HEK293 (cell line): Measurements from ENCODE around the gene GMEB1.

Experiments
- CTCF ChIA-PET: fragments of 350-600 bp; formaldehyde crosslinking; extraction: SDS; loops from one replicate; lab custom pipeline; 2021; ENCODE audit warnings: antibody characterized with exemption; lab: Yijun Ruan, JAX
- POLR2A ChIA-PET: fragments of 300-600 bp; formaldehyde crosslinking; extraction: SDS; loops from one replicate; lab custom pipeline; 2020; ENCODE audit warnings: antibody characterized with exemption, inconsistent platforms; lab: Yijun Ruan, JAX
- H3K27ac ChIP-seq: fragments of 200-500 bp; sonication (Bioruptor generic); 2 replicates; pipeline ENCODE4 v1.5.1; 2014; ENCODE audit warnings: low read depth, low read length, control low read depth, inconsistent platforms; ENCODE audit errors: extremely low read depth
- H3K36me3 ChIP-seq, 2 experiments: fragments of 200-500 bp in 1 of 2; sonication (Bioruptor generic) in 1 of 2; 1 replicate in 1 of 2; 2 replicates in 1 of 2; pipeline ENCODE4 v1.5.1; 2014 to 2017; ENCODE audit warnings: inconsistent platforms in 2 of 2, low read length in 2 of 2; ENCODE audit not compliant: control insufficient read depth in 2 of 2, insufficient read depth in 1 of 2
- H3K4me1 ChIP-seq: fragments of 200-500 bp; sonication (Bioruptor generic); 2 replicates; pipeline ENCODE4 v1.5.1; 2014; ENCODE audit warnings: mild to moderate bottlenecking, low read length, inconsistent platforms; ENCODE audit not compliant: control insufficient read depth, insufficient read depth
- H3K4me3 ChIP-seq: 2 replicates; pipeline ENCODE4 v1.5.1; 2011; ENCODE audit warnings: low read depth, mild to moderate bottlenecking, control low read depth, low read length, moderate library complexity
- H3K9me3 ChIP-seq: fragments of 200-500 bp; sonication (Bioruptor generic); 2 replicates; pipeline ENCODE4 v1.5.1; 2014; ENCODE audit warnings: low read depth, low read length, inconsistent platforms; ENCODE audit not compliant: control insufficient read depth, insufficient read depth
- GLIS1 ChIP-seq: fragments of 450-650 bp; formaldehyde crosslinking; IDR thresholded peaks from 2 replicates; pipeline ENCODE4 v1.5.1; 2016; ENCODE audit warnings: missing biosample characterization, missing genetic modification characterization
- GLIS2 ChIP-seq: fragments of 450-650 bp; formaldehyde crosslinking; IDR thresholded peaks from 2 replicates; pipeline ENCODE4 v1.5.1; 2016; ENCODE audit warnings: missing biosample characterization, missing genetic modification characterization
- RBAK ChIP-seq: fragments of 450-650 bp; formaldehyde crosslinking; IDR thresholded peaks from 2 replicates; pipeline ENCODE4 v1.5.1; 2016; ENCODE audit warnings: missing biosample characterization, missing genetic modification characterization
- SETDB1 ChIP-seq: IDR thresholded peaks from one replicate; pipeline ENCODE4 v1.6.1; 2017; ENCODE audit warnings: mild to moderate bottlenecking, low read length, moderate library complexity, mixed read lengths; ENCODE audit not compliant: insufficient read length
- ZFHX2 ChIP-seq: fragments of 450-650 bp; formaldehyde crosslinking; conservative IDR thresholded peaks from 2 replicates; pipeline ENCODE4 v1.5.1; 2016; ENCODE audit warnings: missing biosample characterization, missing genetic modification characterization
- ZNF184 ChIP-seq: fragments of 450-650 bp; IDR thresholded peaks from 2 replicates; pipeline ENCODE4 v1.5.1; 2018; ENCODE audit warnings: missing biosample characterization, mild to moderate bottlenecking, missing genetic modification characterization
- ZNF366 ChIP-seq: fragments of 450-650 bp; formaldehyde crosslinking; conservative IDR thresholded peaks from 2 replicates; pipeline ENCODE4 v1.5.1; 2016; ENCODE audit warnings: missing biosample characterization, missing genetic modification characterization
- ZNF621 ChIP-seq: fragments of 450-650 bp; formaldehyde crosslinking; IDR thresholded peaks from 2 replicates; pipeline ENCODE4 v1.5.1; 2017; ENCODE audit warnings: missing biosample characterization, missing genetic modification characterization
- ZNF664 ChIP-seq: fragments of 450-650 bp; formaldehyde crosslinking; IDR thresholded peaks from 2 replicates; pipeline ENCODE4 v1.5.1; 2016; ENCODE audit warnings: missing biosample characterization, missing genetic modification characterization
- ZNF707 ChIP-seq: fragments of 450-650 bp; formaldehyde crosslinking; IDR thresholded peaks from 2 replicates; pipeline ENCODE4 v1.5.1; 2016; ENCODE audit warnings: missing biosample characterization, missing genetic modification characterization
- TF ChIP-seq, protein P1 (sequence below): fragments of 450-650 bp; formaldehyde crosslinking; IDR thresholded peaks from 2 replicates; pipeline ENCODE4 v1.5.1; 2016; ENCODE audit warnings: missing biosample characterization, missing genetic modification characterization
- TF ChIP-seq, protein P2 (sequence below): fragments of 450-650 bp; formaldehyde crosslinking; conservative IDR thresholded peaks from 2 replicates; pipeline ENCODE4 v1.5.1; 2016; ENCODE audit warnings: low read depth, missing biosample characterization, missing genetic modification characterization
- TF ChIP-seq, protein P3 (sequence below): fragments of 450-650 bp; formaldehyde crosslinking; IDR thresholded peaks from 2 replicates; pipeline ENCODE4 v1.5.1; 2016; ENCODE audit warnings: missing biosample characterization, missing genetic modification characterization
- TF ChIP-seq, protein P4 (sequence below): fragments of 450-650 bp; formaldehyde crosslinking; IDR thresholded peaks from 2 replicates; pipeline ENCODE4 v1.5.1; 2016; ENCODE audit warnings: missing biosample characterization, missing genetic modification characterization

Gene GMEB1

DNA sequence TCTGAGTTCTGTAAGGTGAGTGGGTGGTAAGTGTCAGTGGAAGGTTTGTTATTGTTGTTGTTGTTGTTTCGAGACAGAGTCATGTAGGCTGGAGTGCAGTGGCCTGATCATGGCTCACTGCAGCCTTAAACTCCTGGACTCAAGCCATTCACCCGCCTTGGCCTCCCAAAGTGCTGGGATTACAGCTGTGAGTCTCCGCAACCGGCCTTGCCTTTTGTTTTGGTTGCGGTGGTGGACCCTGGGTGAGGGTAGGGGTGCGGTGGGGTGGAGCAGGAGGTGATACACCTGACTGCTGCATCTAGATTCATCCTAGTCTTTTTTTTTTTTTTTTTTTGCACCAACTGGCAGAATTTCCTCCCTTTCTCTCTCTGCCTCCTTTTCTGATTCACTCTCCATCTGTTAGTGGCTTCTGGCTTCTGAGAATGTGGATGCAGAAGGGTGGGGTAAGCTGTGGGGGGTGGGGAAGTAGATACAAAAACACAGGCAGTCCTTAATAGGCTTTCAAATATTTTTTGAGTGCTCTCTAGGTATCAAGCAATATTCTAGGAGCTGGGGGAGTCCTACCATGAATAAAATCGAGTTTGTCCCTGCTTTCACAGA, 4.6 kb upstream of the GMEB1 start:
- ChIA-PET POLR2A (interaction anchor here (0.6 to 1.9 kb wide), 2 partner anchors 15 to 122 kb away, joined by 3 to 5 read pairs; partner anchors contain the start of gene RNU11), CTCF (interaction anchor here (0.6 kb wide), 1 partner anchor 213 kb away, joined by 3 read pairs; no protein-coding TSS in a partner anchor)
- peak; percentile 46 for TF ChIP-seq ZFHX2
- peak; percentile 14; the same call in 1 of the 2 replicates for TF ChIP-seq GLIS1 (tag by site-specific recombination)
- no peak for TF ChIP-seq SETDB1
- Histone ChIP-seq H3K9me3 (no peaks in the 10 kb centered on the region), H3K4me1 (peaks cover 4% of the 10 kb centered on the region; the same call in 1 of the 2 replicates), H3K27ac (no peak overlapping the region), H3K4me3 (no peak overlapping the region), H3K36me3 (no peaks in the 10 kb centered on the region)

DNA sequence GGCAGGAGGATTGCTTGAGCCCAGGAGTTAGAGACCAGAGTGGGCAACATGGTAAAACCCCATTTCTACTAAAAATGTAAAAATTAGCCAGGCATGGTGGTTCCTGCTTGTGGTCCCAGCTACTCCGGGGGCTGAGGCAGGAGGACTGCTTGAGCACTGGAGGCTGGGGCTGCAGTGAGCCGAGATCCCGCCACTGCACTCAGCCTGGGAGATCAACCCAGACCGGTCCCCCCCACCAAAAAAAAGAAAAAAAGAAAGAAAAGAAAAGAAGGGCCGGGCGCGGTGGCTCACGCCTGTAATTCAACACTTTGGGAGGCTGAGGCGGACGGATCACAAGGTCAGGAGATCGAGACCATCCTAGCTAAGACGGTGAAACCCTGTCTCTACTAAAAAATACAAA, 1.8 kb upstream of the GMEB1 start:
- no peaks in the 10 kb centered on the region for H3K9me3 ChIP-seq
- peaks cover 4% of the 10 kb centered on the region; the same call in 1 of the 2 replicates for H3K4me1 ChIP-seq
- no peak overlapping the region for H3K27ac ChIP-seq
- no peaks in the 10 kb centered on the region for H3K36me3 ChIP-seq
- H3K4me3 ChIP-seq = no peak overlapping the region
- CTCF ChIA-PET = no interaction called here
- TF ChIP-seq ZNF664 (tag by site-specific recombination) (no peak), RBAK (tag by site-specific recombination) (no peak), ZNF184 (tag by site-specific recombination) (no peak), GLIS2 (no peak), ZNF366 (no peak), ZNF707 (tag by site-specific recombination) (no peak), ZNF621 (tag by site-specific recombination) (no peak)
- TF ChIP-seq, protein P1, sequence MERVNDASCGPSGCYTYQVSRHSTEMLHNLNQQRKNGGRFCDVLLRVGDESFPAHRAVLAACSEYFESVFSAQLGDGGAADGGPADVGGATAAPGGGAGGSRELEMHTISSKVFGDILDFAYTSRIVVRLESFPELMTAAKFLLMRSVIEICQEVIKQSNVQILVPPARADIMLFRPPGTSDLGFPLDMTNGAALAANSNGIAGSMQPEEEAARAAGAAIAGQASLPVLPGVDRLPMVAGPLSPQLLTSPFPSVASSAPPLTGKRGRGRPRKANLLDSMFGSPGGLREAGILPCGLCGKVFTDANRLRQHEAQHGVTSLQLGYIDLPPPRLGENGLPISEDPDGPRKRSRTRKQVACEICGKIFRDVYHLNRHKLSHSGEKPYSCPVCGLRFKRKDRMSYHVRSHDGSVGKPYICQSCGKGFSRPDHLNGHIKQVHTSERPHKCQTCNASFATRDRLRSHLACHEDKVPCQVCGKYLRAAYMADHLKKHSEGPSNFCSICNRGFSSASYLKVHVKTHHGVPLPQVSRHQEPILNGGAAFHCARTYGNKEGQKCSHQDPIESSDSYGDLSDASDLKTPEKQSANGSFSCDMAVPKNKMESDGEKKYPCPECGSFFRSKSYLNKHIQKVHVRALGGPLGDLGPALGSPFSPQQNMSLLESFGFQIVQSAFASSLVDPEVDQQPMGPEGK (tag by site-specific recombination) = no peak
- TF ChIP-seq, protein P2, sequence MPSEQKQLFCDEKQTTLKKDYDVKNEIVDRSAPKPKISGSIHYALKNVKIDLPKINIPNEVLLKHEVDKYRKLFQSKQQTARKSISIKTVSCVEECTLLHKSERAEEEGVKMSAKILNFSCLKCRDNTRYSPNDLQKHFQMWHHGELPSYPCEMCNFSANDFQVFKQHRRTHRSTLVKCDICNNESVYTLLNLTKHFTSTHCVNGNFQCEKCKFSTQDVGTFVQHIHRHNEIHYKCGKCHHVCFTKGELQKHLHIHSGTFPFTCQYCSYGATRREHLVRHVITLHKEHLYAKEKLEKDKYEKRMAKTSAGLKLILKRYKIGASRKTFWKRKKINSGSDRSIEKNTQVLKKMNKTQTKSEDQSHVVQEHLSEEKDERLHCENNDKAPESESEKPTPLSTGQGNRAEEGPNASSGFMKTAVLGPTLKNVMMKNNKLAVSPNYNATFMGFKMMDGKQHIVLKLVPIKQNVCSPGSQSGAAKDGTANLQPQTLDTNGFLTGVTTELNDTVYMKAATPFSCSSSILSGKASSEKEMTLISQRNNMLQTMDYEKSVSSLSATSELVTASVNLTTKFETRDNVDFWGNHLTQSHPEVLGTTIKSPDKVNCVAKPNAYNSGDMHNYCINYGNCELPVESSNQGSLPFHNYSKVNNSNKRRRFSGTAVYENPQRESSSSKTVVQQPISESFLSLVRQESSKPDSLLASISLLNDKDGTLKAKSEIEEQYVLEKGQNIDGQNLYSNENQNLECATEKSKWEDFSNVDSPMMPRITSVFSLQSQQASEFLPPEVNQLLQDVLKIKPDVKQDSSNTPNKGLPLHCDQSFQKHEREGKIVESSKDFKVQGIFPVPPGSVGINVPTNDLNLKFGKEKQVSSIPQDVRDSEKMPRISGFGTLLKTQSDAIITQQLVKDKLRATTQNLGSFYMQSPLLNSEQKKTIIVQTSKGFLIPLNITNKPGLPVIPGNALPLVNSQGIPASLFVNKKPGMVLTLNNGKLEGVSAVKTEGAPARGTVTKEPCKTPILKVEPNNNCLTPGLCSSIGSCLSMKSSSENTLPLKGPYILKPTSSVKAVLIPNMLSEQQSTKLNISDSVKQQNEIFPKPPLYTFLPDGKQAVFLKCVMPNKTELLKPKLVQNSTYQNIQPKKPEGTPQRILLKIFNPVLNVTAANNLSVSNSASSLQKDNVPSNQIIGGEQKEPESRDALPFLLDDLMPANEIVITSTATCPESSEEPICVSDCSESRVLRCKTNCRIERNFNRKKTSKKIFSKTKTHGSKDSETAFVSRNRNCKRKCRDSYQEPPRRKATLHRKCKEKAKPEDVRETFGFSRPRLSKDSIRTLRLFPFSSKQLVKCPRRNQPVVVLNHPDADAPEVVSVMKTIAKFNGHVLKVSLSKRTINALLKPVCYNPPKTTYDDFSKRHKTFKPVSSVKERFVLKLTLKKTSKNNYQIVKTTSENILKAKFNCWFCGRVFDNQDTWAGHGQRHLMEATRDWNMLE (tag by site-specific recombination) = no peak
- TF ChIP-seq, protein P3, sequence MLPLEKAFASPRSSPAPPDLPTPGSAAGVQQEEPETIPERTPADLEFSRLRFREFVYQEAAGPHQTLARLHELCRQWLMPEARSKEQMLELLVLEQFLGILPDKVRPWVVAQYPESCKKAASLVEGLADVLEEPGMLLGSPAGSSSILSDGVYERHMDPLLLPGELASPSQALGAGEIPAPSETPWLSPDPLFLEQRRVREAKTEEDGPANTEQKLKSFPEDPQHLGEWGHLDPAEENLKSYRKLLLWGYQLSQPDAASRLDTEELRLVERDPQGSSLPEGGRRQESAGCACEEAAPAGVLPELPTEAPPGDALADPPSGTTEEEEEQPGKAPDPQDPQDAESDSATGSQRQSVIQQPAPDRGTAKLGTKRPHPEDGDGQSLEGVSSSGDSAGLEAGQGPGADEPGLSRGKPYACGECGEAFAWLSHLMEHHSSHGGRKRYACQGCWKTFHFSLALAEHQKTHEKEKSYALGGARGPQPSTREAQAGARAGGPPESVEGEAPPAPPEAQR (tag by site-specific recombination) = no peak
- TF ChIP-seq, protein P4, sequence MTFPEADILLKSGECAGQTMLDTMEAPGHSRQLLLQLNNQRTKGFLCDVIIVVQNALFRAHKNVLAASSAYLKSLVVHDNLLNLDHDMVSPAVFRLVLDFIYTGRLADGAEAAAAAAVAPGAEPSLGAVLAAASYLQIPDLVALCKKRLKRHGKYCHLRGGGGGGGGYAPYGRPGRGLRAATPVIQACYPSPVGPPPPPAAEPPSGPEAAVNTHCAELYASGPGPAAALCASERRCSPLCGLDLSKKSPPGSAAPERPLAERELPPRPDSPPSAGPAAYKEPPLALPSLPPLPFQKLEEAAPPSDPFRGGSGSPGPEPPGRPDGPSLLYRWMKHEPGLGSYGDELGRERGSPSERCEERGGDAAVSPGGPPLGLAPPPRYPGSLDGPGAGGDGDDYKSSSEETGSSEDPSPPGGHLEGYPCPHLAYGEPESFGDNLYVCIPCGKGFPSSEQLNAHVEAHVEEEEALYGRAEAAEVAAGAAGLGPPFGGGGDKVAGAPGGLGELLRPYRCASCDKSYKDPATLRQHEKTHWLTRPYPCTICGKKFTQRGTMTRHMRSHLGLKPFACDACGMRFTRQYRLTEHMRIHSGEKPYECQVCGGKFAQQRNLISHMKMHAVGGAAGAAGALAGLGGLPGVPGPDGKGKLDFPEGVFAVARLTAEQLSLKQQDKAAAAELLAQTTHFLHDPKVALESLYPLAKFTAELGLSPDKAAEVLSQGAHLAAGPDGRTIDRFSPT = no peak
- TF ChIP-seq, all 188 proteins: peak for 0
- POLR2A ChIA-PET = interaction anchor here (3.0 to 3.6 kb wide), 2 partner anchors 18 to 70 kb away, joined by 30 to 35 read pairs; partner anchors contain the start of genes RNU11 and YTHDF2
